HEK293 (cell line): ENCODE results near the gene INPP5D.
A peak's percentile ranks its signal among the peaks of the same experiment; 100 is the strongest.
"Not testable (repeated sequence)": the region's sequence is repeated elsewhere in the genome, so short reads cannot be mapped to it uniquely, and the experiment has no call there.

Experiments
- CTCF ChIA-PET: fragments of 350-600 bp; formaldehyde crosslinking; extraction: SDS; loops from one replicate; lab custom pipeline; 2021; ENCODE audit warnings: antibody characterized with exemption; lab: Yijun Ruan, JAX
- POLR2A ChIA-PET: fragments of 300-600 bp; formaldehyde crosslinking; extraction: SDS; loops from one replicate; lab custom pipeline; 2020; ENCODE audit warnings: antibody characterized with exemption, inconsistent platforms; lab: Yijun Ruan, JAX
- H3K27ac ChIP-seq: fragments of 200-500 bp; sonication (Bioruptor generic); 2 replicates; pipeline ENCODE4 v1.5.1; 2014; ENCODE audit warnings: low read depth, low read length, control low read depth, inconsistent platforms; ENCODE audit errors: extremely low read depth
- H3K36me3 ChIP-seq, 2 experiments: fragments of 200-500 bp in 1 of 2; sonication (Bioruptor generic) in 1 of 2; 1 replicate in 1 of 2; 2 replicates in 1 of 2; pipeline ENCODE4 v1.5.1; 2014 to 2017; ENCODE audit warnings: inconsistent platforms in 2 of 2, low read length in 2 of 2; ENCODE audit not compliant: control insufficient read depth in 2 of 2, insufficient read depth in 1 of 2
- H3K4me1 ChIP-seq: fragments of 200-500 bp; sonication (Bioruptor generic); 2 replicates; pipeline ENCODE4 v1.5.1; 2014; ENCODE audit warnings: mild to moderate bottlenecking, low read length, inconsistent platforms; ENCODE audit not compliant: control insufficient read depth, insufficient read depth
- H3K4me3 ChIP-seq: 2 replicates; pipeline ENCODE4 v1.5.1; 2011; ENCODE audit warnings: low read depth, mild to moderate bottlenecking, control low read depth, low read length, moderate library complexity
- H3K9me3 ChIP-seq: fragments of 200-500 bp; sonication (Bioruptor generic); 2 replicates; pipeline ENCODE4 v1.5.1; 2014; ENCODE audit warnings: low read depth, low read length, inconsistent platforms; ENCODE audit not compliant: control insufficient read depth, insufficient read depth
- BCL11A ChIP-seq: fragments of 450-650 bp; formaldehyde crosslinking; IDR thresholded peaks from 2 replicates; pipeline ENCODE4 v1.5.1; 2016; ENCODE audit warnings: low read depth, missing biosample characterization, missing genetic modification characterization
- GLI4 ChIP-seq: fragments of 450-650 bp; formaldehyde crosslinking; IDR thresholded peaks from 2 replicates; pipeline ENCODE4 v1.5.1; 2016; ENCODE audit warnings: missing biosample characterization, missing genetic modification characterization
- KLF16 ChIP-seq: fragments of 450-650 bp; formaldehyde crosslinking; IDR thresholded peaks from 2 replicates; pipeline ENCODE4 v1.5.1; 2017; ENCODE audit warnings: missing biosample characterization, missing genetic modification characterization
- MEIS1 ChIP-seq: sonication (generic); formaldehyde crosslinking; IDR thresholded peaks from 2 replicates; pipeline ENCODE4 v1.8.1; 2022; ENCODE audit warnings: missing genetic modification reagents, mild to moderate bottlenecking, borderline replicate concordance
- MZF1 ChIP-seq: fragments of 450-650 bp; formaldehyde crosslinking; IDR thresholded peaks from 2 replicates; pipeline ENCODE4 v1.5.1; 2017; ENCODE audit warnings: missing biosample characterization, missing genetic modification characterization, borderline replicate concordance
- OVOL3 ChIP-seq: fragments of 450-650 bp; formaldehyde crosslinking; IDR thresholded peaks from 2 replicates; pipeline ENCODE4 v1.5.1; 2016; ENCODE audit warnings: missing biosample characterization, missing genetic modification characterization
- ZNF146 ChIP-seq: fragments of 450-650 bp; formaldehyde crosslinking; IDR thresholded peaks from 2 replicates; pipeline ENCODE4 v1.5.1; 2016; ENCODE audit warnings: missing biosample characterization, missing genetic modification characterization
- ZNF24 ChIP-seq: fragments of 450-650 bp; formaldehyde crosslinking; IDR thresholded peaks from 2 replicates; pipeline ENCODE4 v1.5.1; 2016; ENCODE audit warnings: missing biosample characterization, missing genetic modification characterization
- ZNF394 ChIP-seq: fragments of 450-650 bp; formaldehyde crosslinking; IDR thresholded peaks from 2 replicates; pipeline ENCODE4 v1.5.1; 2016; ENCODE audit warnings: missing biosample characterization, missing genetic modification characterization, mild to moderate bottlenecking, moderate library complexity, borderline replicate concordance
- ZNF404 ChIP-seq: fragments of 450-650 bp; formaldehyde crosslinking; IDR thresholded peaks from 2 replicates; pipeline ENCODE4 v1.5.1; 2017; ENCODE audit warnings: missing biosample characterization, missing genetic modification characterization
- ZNF426 ChIP-seq: fragments of 450-650 bp; formaldehyde crosslinking; IDR thresholded peaks from 2 replicates; pipeline ENCODE4 v1.5.1; 2017; ENCODE audit warnings: missing biosample characterization, missing genetic modification characterization, mild to moderate bottlenecking, inconsistent platforms, moderate library complexity
- ZNF501 ChIP-seq: fragments of 450-650 bp; formaldehyde crosslinking; IDR thresholded peaks from 2 replicates; pipeline ENCODE4 v1.5.1; 2016; ENCODE audit warnings: missing biosample characterization, missing genetic modification characterization
- ZNF530 ChIP-seq: fragments of 450-650 bp; formaldehyde crosslinking; IDR thresholded peaks from 2 replicates; pipeline ENCODE4 v1.5.1; 2016; ENCODE audit warnings: low read depth, missing biosample characterization, missing genetic modification characterization
- ZNF548 ChIP-seq: fragments of 450-650 bp; formaldehyde crosslinking; IDR thresholded peaks from 2 replicates; pipeline ENCODE4 v1.5.1; 2016; ENCODE audit warnings: missing biosample characterization, missing genetic modification characterization
- ZNF701 ChIP-seq: fragments of 450-650 bp; formaldehyde crosslinking; IDR thresholded peaks from 2 replicates; pipeline ENCODE4 v1.5.1; 2016; ENCODE audit warnings: missing biosample characterization, missing genetic modification characterization
- ZNF837 ChIP-seq: fragments of 450-650 bp; formaldehyde crosslinking; IDR thresholded peaks from 2 replicates; pipeline ENCODE4 v1.5.1; 2016; ENCODE audit warnings: missing biosample characterization, missing genetic modification characterization
- TF ChIP-seq, protein P1 (sequence below): fragments of 450-650 bp; formaldehyde crosslinking; IDR thresholded peaks from 2 replicates; pipeline ENCODE4 v1.5.1; 2016; ENCODE audit warnings: missing biosample characterization, missing genetic modification characterization
- TF ChIP-seq, protein P2 (sequence below): fragments of 450-650 bp; formaldehyde crosslinking; IDR thresholded peaks from 2 replicates; pipeline ENCODE4; 2016; ENCODE audit warnings: missing biosample characterization, missing genetic modification characterization
- TF ChIP-seq, protein P3 (sequence below): fragments of 450-650 bp; formaldehyde crosslinking; conservative IDR thresholded peaks from 2 replicates; pipeline ENCODE4 v1.5.1; 2016; ENCODE audit warnings: low read depth, missing biosample characterization, missing genetic modification characterization

The INPP5D gene

DNA sequence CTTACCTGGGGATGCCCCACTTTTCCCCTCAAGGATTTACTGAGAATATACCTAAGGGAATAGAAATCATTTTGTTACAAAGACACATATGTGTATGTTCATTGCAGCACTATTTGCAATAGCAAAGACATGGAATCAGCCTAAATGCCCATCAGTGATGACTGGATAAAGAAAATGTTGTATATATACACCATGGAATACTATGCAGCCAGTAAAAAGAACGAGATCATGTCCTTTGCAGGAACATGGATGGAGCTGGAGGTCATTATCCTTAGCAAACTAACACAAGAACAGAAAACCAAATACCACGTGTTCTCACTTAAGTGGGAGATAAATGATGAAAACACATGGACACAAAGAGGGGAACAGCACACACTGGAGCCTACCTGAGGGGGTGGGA is 63.4 kb downstream of the INPP5D start:
- H3K4me1 ChIP-seq, H3K36me3 ChIP-seq, H3K9me3 ChIP-seq, POLR2A ChIA-PET, H3K4me3 ChIP-seq, H3K27ac ChIP-seq: not testable (repeated sequence)
- TF ChIP-seq, protein P1, sequence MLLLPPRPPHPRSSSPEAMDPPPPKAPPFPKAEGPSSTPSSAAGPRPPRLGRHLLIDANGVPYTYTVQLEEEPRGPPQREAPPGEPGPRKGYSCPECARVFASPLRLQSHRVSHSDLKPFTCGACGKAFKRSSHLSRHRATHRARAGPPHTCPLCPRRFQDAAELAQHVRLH: 0 out of 2 replicates have a peak, but pooled peaks have one; percentile 34
- peak; percentile 87 for TF ChIP-seq ZNF146 (tag by site-specific recombination)
- CTCF ChIA-PET: interaction anchor here (0.8 to 1.1 kb wide), 2 partner anchors 11 to 95 kb away, joined by 3 read pairs; no protein-coding TSS in a partner anchor

DNA sequence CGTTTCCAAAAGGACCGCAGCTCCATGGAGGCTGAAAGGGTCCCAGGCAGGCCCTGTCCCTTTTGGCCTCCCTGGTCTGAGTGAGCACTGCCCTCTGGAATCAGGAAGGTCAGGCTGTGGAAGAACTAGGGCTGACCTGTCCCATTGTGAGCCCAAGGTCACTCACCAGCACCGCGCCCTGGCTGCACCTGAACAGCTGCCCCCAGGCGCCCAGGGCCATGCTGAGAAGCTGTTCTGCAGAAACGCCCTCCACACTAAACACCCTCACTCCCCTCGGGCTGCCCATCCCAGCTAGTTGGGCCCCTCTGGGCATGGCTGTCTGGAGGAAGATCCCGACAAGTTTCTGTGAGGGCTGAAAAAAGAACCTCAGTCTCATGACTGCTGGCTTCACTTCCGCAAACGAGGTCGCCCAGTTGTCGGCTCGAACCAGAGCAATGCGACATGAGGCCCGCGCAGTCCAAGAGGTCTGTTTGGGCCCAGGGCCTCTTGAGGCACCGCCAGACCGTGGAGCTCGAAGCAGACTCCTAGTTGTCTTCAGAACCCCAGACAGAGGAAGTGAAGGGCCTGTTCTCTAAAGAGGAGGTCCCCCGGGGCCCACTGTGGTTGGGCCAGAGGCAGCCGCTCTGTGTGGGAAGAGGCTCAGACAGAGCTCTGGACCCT is 64.4 kb downstream of the INPP5D start:
- CTCF ChIA-PET: no interaction called here
- no peak overlapping the region for H3K4me3 ChIP-seq
- POLR2A ChIA-PET: no interaction called here
- no peaks in the 10 kb centered on the region for H3K4me1 ChIP-seq
- no peaks in the 10 kb centered on the region for H3K9me3 ChIP-seq
- H3K36me3 ChIP-seq: no peaks in the 10 kb centered on the region
- TF ChIP-seq, protein P2, sequence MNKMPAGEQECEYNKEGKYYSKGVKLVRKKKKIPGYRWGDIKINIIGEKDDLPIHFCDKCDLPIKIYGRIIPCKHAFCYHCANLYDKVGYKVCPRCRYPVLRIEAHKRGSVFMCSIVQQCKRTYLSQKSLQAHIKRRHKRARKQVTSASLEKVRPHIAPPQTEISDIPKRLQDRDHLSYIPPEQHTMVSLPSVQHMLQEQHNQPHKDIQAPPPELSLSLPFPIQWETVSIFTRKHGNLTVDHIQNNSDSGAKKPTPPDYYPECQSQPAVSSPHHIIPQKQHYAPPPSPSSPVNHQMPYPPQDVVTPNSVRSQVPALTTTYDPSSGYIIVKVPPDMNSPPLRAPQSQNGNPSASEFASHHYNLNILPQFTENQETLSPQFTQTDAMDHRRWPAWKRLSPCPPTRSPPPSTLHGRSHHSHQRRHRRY: no peak
- TF ChIP-seq, protein P3, sequence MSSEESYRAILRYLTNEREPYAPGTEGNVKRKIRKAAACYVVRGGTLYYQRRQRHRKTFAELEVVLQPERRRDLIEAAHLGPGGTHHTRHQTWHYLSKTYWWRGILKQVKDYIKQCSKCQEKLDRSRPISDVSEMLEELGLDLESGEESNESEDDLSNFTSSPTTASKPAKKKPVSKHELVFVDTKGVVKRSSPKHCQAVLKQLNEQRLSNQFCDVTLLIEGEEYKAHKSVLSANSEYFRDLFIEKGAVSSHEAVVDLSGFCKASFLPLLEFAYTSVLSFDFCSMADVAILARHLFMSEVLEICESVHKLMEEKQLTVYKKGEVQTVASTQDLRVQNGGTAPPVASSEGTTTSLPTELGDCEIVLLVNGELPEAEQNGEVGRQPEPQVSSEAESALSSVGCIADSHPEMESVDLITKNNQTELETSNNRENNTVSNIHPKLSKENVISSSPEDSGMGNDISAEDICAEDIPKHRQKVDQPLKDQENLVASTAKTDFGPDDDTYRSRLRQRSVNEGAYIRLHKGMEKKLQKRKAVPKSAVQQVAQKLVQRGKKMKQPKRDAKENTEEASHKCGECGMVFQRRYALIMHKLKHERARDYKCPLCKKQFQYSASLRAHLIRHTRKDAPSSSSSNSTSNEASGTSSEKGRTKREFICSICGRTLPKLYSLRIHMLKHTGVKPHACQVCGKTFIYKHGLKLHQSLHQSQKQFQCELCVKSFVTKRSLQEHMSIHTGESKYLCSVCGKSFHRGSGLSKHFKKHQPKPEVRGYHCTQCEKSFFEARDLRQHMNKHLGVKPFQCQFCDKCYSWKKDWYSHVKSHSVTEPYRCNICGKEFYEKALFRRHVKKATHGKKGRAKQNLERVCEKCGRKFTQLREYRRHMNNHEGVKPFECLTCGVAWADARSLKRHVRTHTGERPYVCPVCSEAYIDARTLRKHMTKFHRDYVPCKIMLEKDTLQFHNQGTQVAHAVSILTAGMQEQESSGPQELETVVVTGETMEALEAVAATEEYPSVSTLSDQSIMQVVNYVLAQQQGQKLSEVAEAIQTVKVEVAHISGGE (tag by site-specific recombination): no peak
- no peak for TF ChIP-seq ZNF548 (tag by site-specific recombination)
- no peak for TF ChIP-seq MZF1
- TF ChIP-seq ZNF394 (tag by site-specific recombination): no peak
- TF ChIP-seq ZNF501 (tag by site-specific recombination): no peak
- no peak for TF ChIP-seq OVOL3 (tag by site-specific recombination)
- no peak for TF ChIP-seq ZNF24 (tag by site-specific recombination)
- TF ChIP-seq ZNF530 (tag by site-specific recombination): no peak
- TF ChIP-seq ZNF426 (tag by site-specific recombination): no peak
- TF ChIP-seq GLI4 (tag by site-specific recombination): no peak
- TF ChIP-seq ZNF837: no peak
- TF ChIP-seq KLF16: no peak
- TF ChIP-seq MEIS1 (CRISPR knock-in tag): no peak
- no peak for TF ChIP-seq ZNF701
- TF ChIP-seq ZNF404: no peak
- TF ChIP-seq BCL11A (tag by site-specific recombination): no peak
- H3K27ac ChIP-seq: no peak overlapping the region
